ENCODE results near the gene TRMT1.

TRMT1 gene

GRCh38 chr19:13066933-13067807, 49.4 kb downstream of the TRMT1 start:
- in situ Hi-C loops (cut with MboI; ENCODE audit: low sequenced_read_pairs, unreplicated experiment) = no loop called here
- TF ChIP-seq, protein P1, sequence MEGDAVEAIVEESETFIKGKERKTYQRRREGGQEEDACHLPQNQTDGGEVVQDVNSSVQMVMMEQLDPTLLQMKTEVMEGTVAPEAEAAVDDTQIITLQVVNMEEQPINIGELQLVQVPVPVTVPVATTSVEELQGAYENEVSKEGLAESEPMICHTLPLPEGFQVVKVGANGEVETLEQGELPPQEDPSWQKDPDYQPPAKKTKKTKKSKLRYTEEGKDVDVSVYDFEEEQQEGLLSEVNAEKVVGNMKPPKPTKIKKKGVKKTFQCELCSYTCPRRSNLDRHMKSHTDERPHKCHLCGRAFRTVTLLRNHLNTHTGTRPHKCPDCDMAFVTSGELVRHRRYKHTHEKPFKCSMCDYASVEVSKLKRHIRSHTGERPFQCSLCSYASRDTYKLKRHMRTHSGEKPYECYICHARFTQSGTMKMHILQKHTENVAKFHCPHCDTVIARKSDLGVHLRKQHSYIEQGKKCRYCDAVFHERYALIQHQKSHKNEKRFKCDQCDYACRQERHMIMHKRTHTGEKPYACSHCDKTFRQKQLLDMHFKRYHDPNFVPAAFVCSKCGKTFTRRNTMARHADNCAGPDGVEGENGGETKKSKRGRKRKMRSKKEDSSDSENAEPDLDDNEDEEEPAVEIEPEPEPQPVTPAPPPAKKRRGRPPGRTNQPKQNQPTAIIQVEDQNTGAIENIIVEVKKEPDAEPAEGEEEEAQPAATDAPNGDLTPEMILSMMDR (IDR thresholded peaks at IDR 0.05; ENCODE audit: borderline replicate concordance, control extremely low read depth, extremely low read depth, insufficient read depth, missing control alignments) = no peak
- no peak for DNase-seq (ENCODE audit: low spot score)

DNA sequence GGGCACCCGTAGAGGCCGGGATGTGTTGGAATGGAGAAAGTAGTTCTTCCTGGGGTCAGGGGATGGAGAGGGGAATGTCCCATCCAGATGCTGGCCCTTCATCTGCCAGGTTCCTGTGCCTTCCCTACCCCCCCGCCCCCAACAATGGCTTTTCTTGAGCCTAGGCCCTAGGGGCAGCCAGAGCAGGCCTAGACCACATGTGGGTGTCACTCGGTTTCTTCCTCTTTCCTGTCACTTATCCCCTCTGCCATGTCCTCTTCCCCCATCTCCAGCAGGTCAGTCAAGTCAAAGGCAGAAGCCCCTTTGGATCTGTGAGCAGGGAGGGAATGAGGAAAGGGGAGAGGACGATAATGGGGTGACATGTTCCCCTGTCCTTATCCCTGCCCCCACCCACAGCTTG, 50.3 kb downstream of the TRMT1 start:
- TF ChIP-seq, protein P1 (IDR thresholded peaks at IDR 0.05; ENCODE audit: borderline replicate concordance, control extremely low read depth, extremely low read depth, insufficient read depth, missing control alignments) = no peak
- in situ Hi-C loops (cut with MboI; ENCODE audit: low sequenced_read_pairs, unreplicated experiment) = no loop called here
- no peak for DNase-seq (ENCODE audit: low spot score)

DNA sequence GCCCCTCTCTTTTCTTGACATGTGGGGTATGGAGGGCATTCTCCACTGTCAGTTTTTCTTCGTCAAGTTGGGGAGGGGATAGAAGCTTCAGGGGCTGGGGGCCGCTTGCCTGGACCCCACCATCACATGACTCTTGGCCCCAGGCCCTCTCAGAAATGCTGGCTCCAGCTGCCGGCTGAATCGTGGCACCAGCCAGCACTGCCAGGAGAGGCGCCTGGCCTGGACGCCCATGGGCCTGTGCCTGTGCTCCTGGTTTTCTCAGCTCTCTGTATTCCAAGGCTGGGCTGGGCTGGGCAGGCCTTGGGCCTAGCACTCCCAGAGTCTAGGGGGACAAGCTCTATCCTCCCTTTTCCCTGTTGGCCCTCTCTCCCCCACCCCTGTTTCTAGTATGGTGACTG, 52.4 kb downstream of the TRMT1 start:
- TF ChIP-seq, protein P1 (IDR thresholded peaks at IDR 0.05; ENCODE audit: borderline replicate concordance, control extremely low read depth, extremely low read depth, insufficient read depth, missing control alignments) = no peak
- no peak for DNase-seq (ENCODE audit: low spot score)
- in situ Hi-C loops (cut with MboI; ENCODE audit: low sequenced_read_pairs, unreplicated experiment) = no loop called here

GRCh38 chr19:13063461-13064091, 53.0 kb downstream of the TRMT1 start:
- in situ Hi-C loops (cut with MboI; ENCODE audit: low sequenced_read_pairs, unreplicated experiment) = no loop called here
- TF ChIP-seq, protein P1 (IDR thresholded peaks at IDR 0.05; ENCODE audit: borderline replicate concordance, control extremely low read depth, extremely low read depth, insufficient read depth, missing control alignments) = no peak
- DNase-seq (ENCODE audit: low spot score) = no peak

GRCh38 chr19:13062317-13062716, 54.2 kb downstream of the TRMT1 start:
- in situ Hi-C loops (cut with MboI; ENCODE audit: low sequenced_read_pairs, unreplicated experiment) = no loop called here

More at GRCh38 chr19:13062317-13062716, 54.2 kb downstream of the TRMT1 start:
- DNase-seq (ENCODE audit: low spot score) = no peak
- TF ChIP-seq, protein P1 (IDR thresholded peaks at IDR 0.05; ENCODE audit: borderline replicate concordance, control extremely low read depth, extremely low read depth, insufficient read depth, missing control alignments) = no peak
